Measurements from ENCODE around the gene CWC15. TPM values are rescaled to one million over a fixed set of nuclear protein-coding genes. Genes with fewer than 3 reads are reported as not detected.
"Not testable (repeated sequence)": the region's sequence is repeated elsewhere in the genome, so short reads cannot be mapped to it uniquely, and the experiment has no call there.

CWC15 gene
- total RNA-seq, result 10 to 100 TPM; 73.1 to 77.2 TPM

DNA sequence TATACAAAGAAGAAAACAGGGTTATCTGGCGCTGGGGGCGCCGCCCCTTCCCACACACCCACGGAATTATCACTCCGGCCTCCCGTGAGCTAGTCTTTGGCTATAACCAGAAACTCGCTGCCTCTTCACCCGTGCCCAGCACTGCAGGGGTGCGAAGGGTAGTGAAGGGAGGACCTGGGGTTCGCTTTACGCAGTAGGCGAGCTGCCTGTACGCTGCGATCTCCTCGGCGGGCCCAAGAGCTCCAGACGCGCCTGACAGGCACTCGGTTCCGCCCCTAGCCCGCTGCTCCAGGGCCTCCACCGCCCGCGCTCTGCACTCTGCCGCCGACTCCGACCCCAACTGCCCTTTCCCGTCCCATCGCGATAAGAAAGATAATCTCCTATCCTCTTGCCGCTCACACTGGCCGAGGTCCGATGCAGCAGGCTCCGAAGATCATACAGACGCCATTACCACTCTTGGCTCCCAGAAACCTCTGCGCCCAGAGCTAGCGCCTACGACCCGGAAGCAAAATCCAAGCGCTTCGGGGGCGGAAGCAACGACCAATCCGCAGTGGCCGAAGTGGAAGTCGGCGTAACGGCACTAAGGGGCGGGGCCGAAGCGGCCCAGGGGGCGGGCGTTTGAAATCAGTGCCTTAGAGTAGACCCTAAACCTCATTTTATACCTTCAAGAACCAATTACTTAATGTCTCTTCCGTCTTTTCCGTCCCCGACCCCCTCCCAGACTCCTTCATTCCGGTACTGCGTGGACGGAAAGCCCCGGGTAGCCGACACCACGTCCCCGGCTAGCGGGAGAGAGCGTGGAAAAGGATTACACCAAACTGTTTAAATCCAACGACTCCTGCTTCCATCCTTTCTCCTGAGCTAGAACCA lies at the start of gene CWC15, which contains the start of gene KDM4D:
TSS of gene CWC15 (minus strand) at position 458 of the 870 bp plus-strand sequence. CDS start 1,371 bp downstream, outside the sequence.
TSS of gene KDM4D (plus strand) at position 611 of the 870 bp plus-strand sequence. CDS start 23,664 bp downstream, outside the sequence.
- Mint-ChIP-seq H3K27me3 (no peaks in the 10 kb centered on the region), H3K36me3 (ENCODE audit: low read depth) (peaks cover 40% of the 10 kb centered on the region), H3K4me1 (peaks cover 50% of the 10 kb centered on the region), H3K4me3 (peak within 1 kb of the TSS; percentile 98), H3K9me3 (peaks cover 5% of the 10 kb centered on the region), H3K27ac (peak within 1 kb of the TSS; percentile 95)
- ChIA-PET CTCF (interaction anchor here (1.0 to 1.4 kb wide), 4 partner anchors 9 to 116 kb away, joined by 3 to 4 read pairs (median 3); no protein-coding TSS in a partner anchor), POLR2A (interaction anchor here (0.6 to 1.2 kb wide), 3 partner anchors 15 to 95 kb away, joined by 3 to 4 read pairs (median 4); no protein-coding TSS in a partner anchor)
- peak; percentile 96 for DNase-seq

GRCh38 chr11:95021468-95021867 lies 48.1 kb upstream of the CWC15 start:
- H3K27ac Mint-ChIP-seq; POLR2A ChIA-PET; H3K36me3 Mint-ChIP-seq (ENCODE audit: low read depth); H3K4me3 Mint-ChIP-seq; CTCF ChIA-PET; DNase-seq; H3K27me3 Mint-ChIP-seq; H3K4me1 Mint-ChIP-seq; H3K9me3 Mint-ChIP-seq: not testable (repeated sequence)

DNA sequence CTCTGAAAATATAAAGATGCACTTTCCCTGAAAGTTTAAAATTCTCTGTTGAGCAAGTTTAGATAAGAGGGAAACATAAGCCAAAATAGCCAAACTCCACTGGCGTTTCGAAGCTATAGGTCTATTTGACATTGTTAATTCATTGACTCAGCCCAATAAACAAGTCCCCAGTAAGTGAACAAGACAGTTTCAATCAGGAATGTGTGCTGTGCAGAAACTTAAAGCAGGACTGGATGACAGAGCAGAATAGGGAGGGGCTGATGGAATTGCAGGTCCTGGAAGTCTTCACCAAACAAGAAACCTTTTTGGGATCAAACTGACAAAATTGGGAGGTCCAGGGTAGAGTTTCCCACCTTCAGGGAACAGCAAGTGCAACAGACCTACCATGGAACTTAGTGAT lies 42.8 kb upstream of the CWC15 start:
- Mint-ChIP-seq H3K36me3 (ENCODE audit: low read depth) (no peaks in the 10 kb centered on the region), H3K9me3 (no peaks in the 10 kb centered on the region), H3K4me1 (no peaks in the 10 kb centered on the region), H3K27me3 (peaks cover 9% of the 10 kb centered on the region), H3K4me3 (no peak overlapping the region), H3K27ac (no peak overlapping the region)
- ChIA-PET POLR2A (interaction anchor here (0.7 kb wide), 1 partner anchor 1485 kb away, joined by 13 read pairs; no protein-coding TSS in a partner anchor), CTCF (no interaction called here)
- DNase-seq, result no peak

GRCh38 chr11:95014184-95014821 lies 40.9 kb upstream of the CWC15 start:
- ChIA-PET POLR2A (no interaction called here), CTCF (no interaction called here)
- H3K27me3 Mint-ChIP-seq, result peaks cover 21% of the 10 kb centered on the region
- no peaks in the 10 kb centered on the region for H3K4me1 Mint-ChIP-seq
- DNase-seq, result no peak
- no peak overlapping the region for H3K27ac Mint-ChIP-seq
- no peaks in the 10 kb centered on the region for H3K36me3 Mint-ChIP-seq (ENCODE audit: low read depth)
- H3K9me3 Mint-ChIP-seq, result no peaks in the 10 kb centered on the region
- no peak overlapping the region for H3K4me3 Mint-ChIP-seq

GRCh38 chr11:95011376-95011775 lies 38.0 kb upstream of the CWC15 start:
- ChIA-PET POLR2A (no interaction called here), CTCF (no interaction called here)
- Mint-ChIP-seq H3K9me3 (no peaks in the 10 kb centered on the region), H3K4me1 (no peaks in the 10 kb centered on the region), H3K36me3 (ENCODE audit: low read depth) (no peaks in the 10 kb centered on the region), H3K27ac (no peak overlapping the region), H3K27me3 (peaks cover 33% of the 10 kb centered on the region), H3K4me3 (no peak overlapping the region)
- DNase-seq, result no peak

GRCh38 chr11:95005642-95006041 lies 32.3 kb upstream of the CWC15 start:
- ChIA-PET POLR2A (interaction anchor here (0.5 kb wide), 1 partner anchor 122 kb away, joined by 7 read pairs; no protein-coding TSS in a partner anchor), CTCF (no interaction called here)
- no peaks in the 10 kb centered on the region for H3K9me3 Mint-ChIP-seq

GRCh38 chr11:95003716-95004115 lies 30.4 kb upstream of the CWC15 start:
- CTCF ChIA-PET, result no interaction called here
- POLR2A ChIA-PET, result no interaction called here

More at GRCh38 chr11:95005642-95006041, 32.3 kb upstream of the CWC15 start:
- Mint-ChIP-seq H3K27me3 (peaks cover 31% of the 10 kb centered on the region), H3K36me3 (ENCODE audit: low read depth) (no peaks in the 10 kb centered on the region), H3K4me1 (no peaks in the 10 kb centered on the region), H3K4me3 (no peak overlapping the region), H3K27ac (no peak overlapping the region)
- DNase-seq, result no peak

DNA sequence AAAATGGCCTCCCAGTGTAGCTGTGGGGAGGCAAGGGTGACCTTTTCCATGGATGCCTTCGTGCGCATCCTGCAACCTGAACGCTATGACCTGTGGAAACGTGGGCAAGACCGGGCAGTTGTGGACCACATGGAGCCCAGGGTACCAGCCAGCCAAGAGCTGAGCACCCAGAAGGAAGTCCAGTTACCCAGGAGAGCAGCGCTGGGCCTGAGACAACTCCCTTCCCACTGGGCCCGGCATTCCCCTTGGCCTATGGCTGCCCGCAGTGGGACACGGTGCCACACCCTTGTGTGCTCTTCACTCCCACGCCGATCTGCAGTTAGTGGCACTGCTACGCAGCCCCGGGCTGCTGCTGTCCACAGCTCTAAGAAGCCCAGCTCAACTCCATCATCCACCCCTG lies 24.9 kb upstream of the CWC15 start:
- no peak overlapping the region for H3K27ac Mint-ChIP-seq
- H3K4me3 Mint-ChIP-seq, result no peak overlapping the region
- no peaks in the 10 kb centered on the region for H3K4me1 Mint-ChIP-seq
- CTCF ChIA-PET, result no interaction called here
- DNase-seq, result no peak
- POLR2A ChIA-PET, result no interaction called here
- H3K27me3 Mint-ChIP-seq, result peaks cover under 1% of the 10 kb centered on the region
- no peaks in the 10 kb centered on the region for H3K36me3 Mint-ChIP-seq (ENCODE audit: low read depth)
- no peaks in the 10 kb centered on the region for H3K9me3 Mint-ChIP-seq

More at GRCh38 chr11:95003716-95004115, 30.4 kb upstream of the CWC15 start:
- Mint-ChIP-seq H3K27me3 (peaks cover 21% of the 10 kb centered on the region), H3K4me3 (no peak overlapping the region), H3K27ac (no peak overlapping the region), H3K9me3 (no peaks in the 10 kb centered on the region), H3K4me1 (no peaks in the 10 kb centered on the region), H3K36me3 (ENCODE audit: low read depth) (no peaks in the 10 kb centered on the region)
- no peak for DNase-seq

DNA sequence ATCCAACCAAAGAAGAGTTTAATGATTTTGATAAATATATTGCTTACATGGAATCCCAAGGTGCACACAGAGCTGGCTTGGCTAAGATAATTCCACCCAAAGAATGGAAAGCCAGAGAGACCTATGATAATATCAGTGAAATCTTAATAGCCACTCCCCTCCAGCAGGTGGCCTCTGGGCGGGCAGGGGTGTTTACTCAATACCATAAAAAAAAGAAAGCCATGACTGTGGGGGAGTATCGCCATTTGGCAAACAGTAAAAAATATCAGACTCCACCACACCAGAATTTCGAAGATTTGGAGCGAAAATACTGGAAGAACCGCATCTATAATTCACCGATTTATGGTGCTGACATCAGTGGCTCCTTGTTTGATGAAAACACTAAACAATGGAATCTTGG lies 24.1 kb upstream of the CWC15 start:
- no peaks in the 10 kb centered on the region for H3K36me3 Mint-ChIP-seq (ENCODE audit: low read depth)
- ChIA-PET CTCF (no interaction called here), POLR2A (no interaction called here)
- H3K9me3 Mint-ChIP-seq, result no peaks in the 10 kb centered on the region
- H3K4me1 Mint-ChIP-seq, result no peaks in the 10 kb centered on the region
- no peak for DNase-seq
- H3K27me3 Mint-ChIP-seq, result peaks cover 4% of the 10 kb centered on the region
- no peak overlapping the region for H3K27ac Mint-ChIP-seq
- H3K4me3 Mint-ChIP-seq, result no peak overlapping the region

GRCh38 chr11:94993400-94993943 lies 20.1 kb upstream of the CWC15 start:
- Mint-ChIP-seq H3K27ac (no peak overlapping the region), H3K9me3 (no peaks in the 10 kb centered on the region), H3K27me3 (peaks cover 23% of the 10 kb centered on the region), H3K4me3 (no peak overlapping the region), H3K4me1 (no peaks in the 10 kb centered on the region), H3K36me3 (ENCODE audit: low read depth) (no peaks in the 10 kb centered on the region)
- ChIA-PET CTCF (interaction anchor here (0.6 to 0.7 kb wide), 2 partner anchors 71 to 89 kb away, joined by 4 read pairs; no protein-coding TSS in a partner anchor), POLR2A (no interaction called here)
- DNase-seq, result no peak

- Mint-ChIP-seq H3K9me3 (no peaks in the 10 kb centered on the region), H3K27ac (no peak overlapping the region), H3K27me3 (peaks cover 35% of the 10 kb centered on the region), H3K4me3 (no peak overlapping the region), H3K4me1 (no peaks in the 10 kb centered on the region), H3K36me3 (ENCODE audit: low read depth) (no peaks in the 10 kb centered on the region)
- no peak for DNase-seq
- ChIA-PET POLR2A (no interaction called here), CTCF (no interaction called here)
Measured at GRCh38 chr11:94988748-94989147, 15.4 kb upstream of the CWC15 start.

GRCh38 chr11:94987378-94987777 lies 14.0 kb upstream of the CWC15 start:
- Mint-ChIP-seq H3K9me3 (no peaks in the 10 kb centered on the region), H3K4me1 (no peaks in the 10 kb centered on the region), H3K27ac (no peak overlapping the region), H3K36me3 (ENCODE audit: low read depth) (no peaks in the 10 kb centered on the region), H3K4me3 (no peak overlapping the region), H3K27me3 (peaks cover 31% of the 10 kb centered on the region)
- DNase-seq, result no peak
- CTCF ChIA-PET, result no interaction called here
- POLR2A ChIA-PET, result no interaction called here

DNA sequence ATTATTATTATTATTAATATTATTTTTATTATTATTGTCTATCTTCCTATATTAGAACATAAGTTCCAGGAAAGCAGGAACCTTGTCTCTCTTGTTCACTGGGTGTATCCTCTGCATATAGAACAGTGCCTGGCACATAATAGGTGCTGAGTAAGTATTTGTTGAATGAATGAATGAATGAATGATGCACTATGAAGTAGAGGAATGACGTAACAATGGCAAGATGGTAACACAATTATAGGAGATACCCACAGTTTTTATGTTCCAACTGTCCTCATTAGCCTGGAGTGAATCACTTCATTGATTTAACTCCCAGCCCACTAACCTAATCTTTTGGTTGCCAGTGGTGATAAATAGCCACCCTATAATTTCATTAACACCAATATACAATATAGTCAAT lies 2.2 kb upstream of the CWC15 start:
- peaks cover 5% of the 10 kb centered on the region for H3K9me3 Mint-ChIP-seq
- POLR2A ChIA-PET, result interaction anchor here (0.6 kb wide), 1 partner anchor 135 kb away, joined by 3 read pairs; no protein-coding TSS in a partner anchor
- H3K27ac Mint-ChIP-seq, result no peak overlapping the region
- H3K27me3 Mint-ChIP-seq, result no peaks in the 10 kb centered on the region
- no peak overlapping the region for H3K4me3 Mint-ChIP-seq
- peaks cover 20% of the 10 kb centered on the region for H3K36me3 Mint-ChIP-seq (ENCODE audit: low read depth)
- DNase-seq, result no peak
- peaks cover 46% of the 10 kb centered on the region for H3K4me1 Mint-ChIP-seq
- CTCF ChIA-PET, result interaction anchor here (1.3 to 1.7 kb wide), 2 partner anchors 10 to 16 kb away, joined by 3 read pairs; no protein-coding TSS in a partner anchor

Data from activated CD4-positive, alpha-beta T cell treated with anti-CD3 and anti-CD28 coated beads, Interleukin-2, amount 10 ng/mL, durations not matched to agents 7 days and 5 days (primary cell).